ENCODE data around the gene DEGS1. TPM values are rescaled to one million over a fixed set of nuclear protein-coding genes. Genes with fewer than 3 reads are reported as not detected.

DEGS1 gene
- total RNA-seq, 1 donor from 2014 or later, result 88.1 TPM

DNA sequence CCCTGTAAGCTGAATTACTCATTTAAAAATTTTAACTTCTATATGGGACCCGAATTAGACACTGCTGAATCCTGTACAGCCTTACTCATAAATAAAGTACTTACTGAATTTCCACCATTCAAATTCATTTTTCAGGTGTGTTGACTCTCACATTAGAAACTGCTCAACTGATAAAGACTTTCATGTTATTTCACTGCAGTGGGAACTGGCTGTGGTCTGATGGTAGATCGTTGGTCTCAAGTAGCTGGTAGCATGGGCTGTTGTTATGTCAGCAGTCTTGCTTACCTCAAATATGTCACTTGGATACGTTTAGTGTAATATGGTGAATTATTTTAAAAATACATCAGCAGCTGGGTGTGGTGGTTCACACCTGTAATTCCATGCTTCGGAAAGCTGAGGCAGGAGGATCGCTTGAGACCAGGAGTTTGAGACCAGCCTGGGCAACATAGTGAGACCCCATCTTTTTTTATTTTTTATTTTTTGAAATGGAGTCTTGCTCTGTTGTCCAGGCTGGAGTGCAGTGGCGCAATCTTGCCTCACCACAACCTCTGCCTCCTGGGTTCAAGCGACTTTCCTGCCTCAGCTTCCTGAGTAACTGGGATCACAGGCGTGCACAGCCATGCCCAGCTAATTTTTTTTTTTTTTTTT, 10.4 kb downstream of the DEGS1 start:
- Mint-ChIP-seq H3K27me3 (ENCODE audit: unreplicated experiment) (peaks cover 5% of the 10 kb centered on the region), H3K9me3 (ENCODE audit: unreplicated experiment) (no peaks in the 10 kb centered on the region), H3K36me3 (ENCODE audit: low read depth, unreplicated experiment) (peaks cover 24% of the 10 kb centered on the region), H3K4me1 (ENCODE audit: unreplicated experiment) (no peaks in the 10 kb centered on the region), H3K4me3 (ENCODE audit: unreplicated experiment) (no peak overlapping the region), H3K27ac (ENCODE audit: unreplicated experiment) (no peak overlapping the region)
- TF ChIP-seq, protein P1, sequence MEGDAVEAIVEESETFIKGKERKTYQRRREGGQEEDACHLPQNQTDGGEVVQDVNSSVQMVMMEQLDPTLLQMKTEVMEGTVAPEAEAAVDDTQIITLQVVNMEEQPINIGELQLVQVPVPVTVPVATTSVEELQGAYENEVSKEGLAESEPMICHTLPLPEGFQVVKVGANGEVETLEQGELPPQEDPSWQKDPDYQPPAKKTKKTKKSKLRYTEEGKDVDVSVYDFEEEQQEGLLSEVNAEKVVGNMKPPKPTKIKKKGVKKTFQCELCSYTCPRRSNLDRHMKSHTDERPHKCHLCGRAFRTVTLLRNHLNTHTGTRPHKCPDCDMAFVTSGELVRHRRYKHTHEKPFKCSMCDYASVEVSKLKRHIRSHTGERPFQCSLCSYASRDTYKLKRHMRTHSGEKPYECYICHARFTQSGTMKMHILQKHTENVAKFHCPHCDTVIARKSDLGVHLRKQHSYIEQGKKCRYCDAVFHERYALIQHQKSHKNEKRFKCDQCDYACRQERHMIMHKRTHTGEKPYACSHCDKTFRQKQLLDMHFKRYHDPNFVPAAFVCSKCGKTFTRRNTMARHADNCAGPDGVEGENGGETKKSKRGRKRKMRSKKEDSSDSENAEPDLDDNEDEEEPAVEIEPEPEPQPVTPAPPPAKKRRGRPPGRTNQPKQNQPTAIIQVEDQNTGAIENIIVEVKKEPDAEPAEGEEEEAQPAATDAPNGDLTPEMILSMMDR (IDR thresholded peaks at IDR 0.05; ENCODE audit: unreplicated experiment), result no peak
- DNase-seq (ENCODE audit: low spot score), result no peak

DNA sequence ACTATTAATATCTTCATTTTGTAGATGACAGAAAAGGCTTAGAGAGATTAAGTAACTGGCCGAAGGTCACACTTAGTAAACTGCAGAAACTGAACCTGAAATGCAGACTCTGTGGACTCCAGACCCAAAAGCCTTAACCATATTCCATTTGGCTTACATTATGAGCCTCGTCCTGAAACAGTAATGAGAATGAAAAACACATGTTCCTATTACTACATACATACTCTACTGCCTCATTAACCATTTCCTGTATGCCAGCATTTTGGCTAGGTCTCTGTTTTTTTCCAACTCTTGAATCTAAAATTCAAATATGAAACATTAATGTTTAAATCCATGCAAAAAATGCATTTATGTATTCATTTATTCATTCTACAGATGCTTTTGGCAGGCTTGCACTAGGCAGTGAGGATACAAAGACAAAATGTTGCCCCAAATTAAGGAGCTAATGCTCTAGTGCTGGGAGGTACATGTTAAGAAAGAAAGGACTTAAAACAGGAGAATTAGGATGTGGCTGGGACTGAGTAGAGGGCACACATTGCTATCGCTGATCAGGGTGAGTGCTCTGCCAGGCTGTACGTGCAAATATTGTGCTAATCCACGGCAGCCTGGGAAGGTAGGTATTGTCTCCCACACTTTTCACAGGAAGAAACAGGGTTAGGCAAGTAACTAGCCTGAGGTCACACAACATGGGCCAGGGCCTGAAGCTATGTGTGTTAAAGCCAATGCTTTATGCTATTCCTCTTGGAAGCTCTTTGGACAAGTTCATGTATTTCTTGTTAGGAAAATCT, 14.0 kb downstream of the DEGS1 start:
- no peaks in the 10 kb centered on the region for H3K4me1 Mint-ChIP-seq (ENCODE audit: unreplicated experiment)
- no peak overlapping the region for H3K27ac Mint-ChIP-seq (ENCODE audit: unreplicated experiment)
- H3K9me3 Mint-ChIP-seq (ENCODE audit: unreplicated experiment), result no peaks in the 10 kb centered on the region
- no peak for DNase-seq (ENCODE audit: low spot score)
- H3K27me3 Mint-ChIP-seq (ENCODE audit: unreplicated experiment), result peaks cover 5% of the 10 kb centered on the region
- TF ChIP-seq, protein P1 (IDR thresholded peaks at IDR 0.05; ENCODE audit: unreplicated experiment), result no peak
- H3K4me3 Mint-ChIP-seq (ENCODE audit: unreplicated experiment), result no peak overlapping the region
- peaks cover 22% of the 10 kb centered on the region for H3K36me3 Mint-ChIP-seq (ENCODE audit: low read depth, unreplicated experiment)

DNA sequence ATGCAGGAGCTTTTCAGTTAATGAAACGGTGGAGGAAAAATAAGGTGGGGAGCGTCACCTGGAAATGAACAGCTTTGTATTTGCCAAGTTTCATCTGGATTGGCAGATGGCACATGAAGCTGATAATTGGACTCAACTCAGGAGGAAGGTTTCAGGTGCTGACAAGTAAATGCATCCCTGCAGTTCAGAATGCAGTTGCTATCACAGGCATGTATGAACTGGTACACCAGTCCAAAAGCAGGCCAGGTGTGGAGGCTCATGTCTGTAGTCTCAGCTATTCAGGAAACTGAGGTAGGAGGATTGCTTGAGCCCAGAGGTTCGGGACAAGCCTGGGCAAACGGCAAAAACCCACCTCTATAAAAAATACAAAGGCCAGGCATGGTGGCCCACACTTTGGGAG, 15.5 kb downstream of the DEGS1 start:
- no peak for DNase-seq (ENCODE audit: low spot score)
- H3K4me3 Mint-ChIP-seq (ENCODE audit: unreplicated experiment), result no peak overlapping the region
- H3K27ac Mint-ChIP-seq (ENCODE audit: unreplicated experiment), result no peak overlapping the region
- no peaks in the 10 kb centered on the region for H3K4me1 Mint-ChIP-seq (ENCODE audit: unreplicated experiment)
- peaks cover 5% of the 10 kb centered on the region for H3K27me3 Mint-ChIP-seq (ENCODE audit: unreplicated experiment)
- no peaks in the 10 kb centered on the region for H3K9me3 Mint-ChIP-seq (ENCODE audit: unreplicated experiment)
- TF ChIP-seq, protein P1 (IDR thresholded peaks at IDR 0.05; ENCODE audit: unreplicated experiment), result no peak
- H3K36me3 Mint-ChIP-seq (ENCODE audit: low read depth, unreplicated experiment), result peaks cover 13% of the 10 kb centered on the region

DNA sequence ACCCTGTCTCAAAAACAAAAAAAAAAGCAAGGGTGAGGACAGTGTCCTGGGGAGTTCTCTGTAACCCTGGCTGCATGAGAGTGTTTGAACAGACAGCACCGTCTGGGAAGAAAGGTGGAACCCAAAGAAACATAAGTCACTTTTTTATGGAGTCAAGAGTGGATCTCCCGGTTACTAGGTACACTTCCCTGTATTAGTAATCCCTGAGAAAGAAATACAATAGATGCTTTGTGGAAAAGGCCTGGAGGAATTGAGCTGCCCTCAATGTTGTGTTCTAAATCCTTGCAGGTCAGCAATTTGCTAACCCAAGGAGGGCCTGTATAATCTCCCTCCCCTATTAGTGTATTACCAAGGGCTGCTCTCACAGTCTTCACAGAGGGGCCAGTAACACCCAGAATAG, 16.6 kb downstream of the DEGS1 start:
- no peak overlapping the region for H3K27ac Mint-ChIP-seq (ENCODE audit: unreplicated experiment)
- H3K36me3 Mint-ChIP-seq (ENCODE audit: low read depth, unreplicated experiment), result peaks cover 7% of the 10 kb centered on the region
- H3K4me1 Mint-ChIP-seq (ENCODE audit: unreplicated experiment), result peaks cover 2% of the 10 kb centered on the region
- no peak overlapping the region for H3K4me3 Mint-ChIP-seq (ENCODE audit: unreplicated experiment)
- H3K9me3 Mint-ChIP-seq (ENCODE audit: unreplicated experiment), result no peaks in the 10 kb centered on the region
- TF ChIP-seq, protein P1 (IDR thresholded peaks at IDR 0.05; ENCODE audit: unreplicated experiment), result no peak
- no peaks in the 10 kb centered on the region for H3K27me3 Mint-ChIP-seq (ENCODE audit: unreplicated experiment)
- no peak for DNase-seq (ENCODE audit: low spot score)

DNA sequence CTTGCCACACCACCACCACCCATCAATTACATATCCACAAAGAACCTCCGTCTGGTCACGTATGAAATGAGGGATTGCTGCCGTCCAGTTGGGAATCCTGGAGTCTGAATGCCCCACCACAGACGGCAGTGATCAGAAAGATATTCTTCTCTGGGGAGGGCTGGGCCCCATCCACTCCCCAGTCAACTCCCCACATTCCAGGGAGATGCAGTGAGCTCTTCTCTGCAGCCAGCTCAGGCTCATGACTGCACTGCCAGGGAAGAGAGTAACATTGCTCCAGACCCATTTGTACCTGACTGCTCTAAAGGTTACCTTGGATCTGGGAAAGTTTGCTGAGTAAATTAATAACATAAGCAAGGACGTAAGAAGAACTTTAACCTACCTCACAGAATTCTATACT, 18.3 kb downstream of the DEGS1 start:
- H3K27me3 Mint-ChIP-seq (ENCODE audit: unreplicated experiment), result peaks cover 2% of the 10 kb centered on the region
- H3K36me3 Mint-ChIP-seq (ENCODE audit: low read depth, unreplicated experiment), result no peaks in the 10 kb centered on the region
- H3K4me3 Mint-ChIP-seq (ENCODE audit: unreplicated experiment), result no peak overlapping the region
- H3K9me3 Mint-ChIP-seq (ENCODE audit: unreplicated experiment), result no peaks in the 10 kb centered on the region
- no peak for DNase-seq (ENCODE audit: low spot score)
- TF ChIP-seq, protein P1 (IDR thresholded peaks at IDR 0.05; ENCODE audit: unreplicated experiment), result no peak
- peaks cover 2% of the 10 kb centered on the region for H3K4me1 Mint-ChIP-seq (ENCODE audit: unreplicated experiment)
- no peak overlapping the region for H3K27ac Mint-ChIP-seq (ENCODE audit: unreplicated experiment)
